GM23338 (cell line): Measurements from ENCODE around the gene ZNF800. TPM values are rescaled to one million over a fixed set of nuclear protein-coding genes. Genes with fewer than 3 reads are reported as not detected.
"Not testable (repeated sequence)": the region's sequence is repeated elsewhere in the genome, so short reads cannot be mapped to it uniquely, and the experiment has no call there.

ENCODE experiments used
- ATAC-seq: fragments of 200-7000 bp; cut with Tn5 transposase; 3 replicates; pipeline ENCODE4 v1.9.1; 2020
- DNase-seq: peaks from one replicate; pipeline ENCODE4 v3.0.0-alpha.2; 2015; ENCODE audit warnings: low spot score
- H2AFZ ChIP-seq: fragments of 200-600 bp; sonication (generic); 2 replicates; pipeline ENCODE4 v1.8.0; 2016; ENCODE audit warnings: antibody characterized with exemption, mild to moderate bottlenecking, moderate library complexity
- H3F3A ChIP-seq: fragments of 200-600 bp; sonication (generic); replicated peaks from 2 replicates; pipeline ENCODE4 v1.8.0; 2017; ENCODE audit warnings: antibody characterized with exemption, mixed run types, low read depth
- H3K27ac ChIP-seq: fragments of 200-600 bp; sonication (generic); 2 replicates; pipeline ENCODE4 v1.6.1; 2016; ENCODE audit warnings: low read depth
- H3K27me3 ChIP-seq: fragments of 200-600 bp; sonication (generic); 2 replicates; pipeline ENCODE4 v1.8.0; 2016; ENCODE audit warnings: mild to moderate bottlenecking, mixed run types, moderate library complexity; ENCODE audit not compliant: insufficient read depth
- H3K36me3 ChIP-seq: fragments of 200-600 bp; sonication (generic); 2 replicates; pipeline ENCODE4 v1.8.0; 2016; ENCODE audit warnings: mild to moderate bottlenecking; ENCODE audit not compliant: insufficient read depth
- H3K4me1 ChIP-seq: fragments of 200-600 bp; sonication (generic); 2 replicates; pipeline ENCODE4 v1.8.0; 2016; ENCODE audit warnings: mild to moderate bottlenecking, moderate library complexity; ENCODE audit not compliant: insufficient read depth
- H3K4me2 ChIP-seq: fragments of 200-600 bp; sonication (generic); 2 replicates; pipeline ENCODE4 v1.7.1; 2017; ENCODE audit warnings: mixed run types
- H3K4me3 ChIP-seq: fragments of 200-600 bp; sonication (generic); 2 replicates; pipeline ENCODE4 v1.6.1; 2016; ENCODE audit warnings: mixed run types
- H3K79me2 ChIP-seq: fragments of 200-600 bp; sonication (generic); replicated peaks from 2 replicates; pipeline ENCODE4 v1.8.0; 2017; ENCODE audit warnings: mild to moderate bottlenecking; ENCODE audit not compliant: insufficient read depth
- H3K9me2 ChIP-seq: fragments of 200-600 bp; sonication (generic); 2 replicates; pipeline ENCODE4 v1.8.0; 2017; ENCODE audit not compliant: insufficient read depth
- H4K20me1 ChIP-seq: fragments of 200-600 bp; sonication (generic); replicated peaks from 2 replicates; pipeline ENCODE4 v1.8.0; 2017; ENCODE audit warnings: mild to moderate bottlenecking; ENCODE audit not compliant: insufficient read depth
- H3K27ac Mint-ChIP-seq: 2 replicates; pipeline ENCODE4 v1.8.0; 2020; ENCODE audit warnings: inconsistent platforms, mild to moderate bottlenecking, moderate library complexity, mixed read lengths
- H3K27me3 Mint-ChIP-seq: 3 replicates; pipeline ENCODE4 v1.8.0; 2022; ENCODE audit warnings: low read depth, mild to moderate bottlenecking, moderate library complexity, mixed read lengths, inconsistent platforms; ENCODE audit not compliant: insufficient read depth, poor library complexity
- H3K36me3 Mint-ChIP-seq: 3 replicates; pipeline ENCODE4 v1.8.0; 2021; ENCODE audit warnings: low read depth, mild to moderate bottlenecking, inconsistent platforms, moderate library complexity, mixed read lengths
- H3K4me1 Mint-ChIP-seq: 3 replicates; pipeline ENCODE4 v1.8.0; 2020; ENCODE audit warnings: mild to moderate bottlenecking, inconsistent platforms, mixed read lengths
- H3K4me3 Mint-ChIP-seq: 3 replicates; pipeline ENCODE4 v1.8.0; 2021; ENCODE audit warnings: moderate library complexity, mild to moderate bottlenecking, inconsistent platforms, mixed read lengths
- H3K9me3 Mint-ChIP-seq: 3 replicates; pipeline ENCODE4 v1.8.0; 2020; ENCODE audit warnings: moderate library complexity, mild to moderate bottlenecking, inconsistent platforms, mixed read lengths
- polyA plus RNA-seq: library from polyadenylated mRNA; unstranded; fragments of >200 nt; fragmentation: Nextera tagmentation; extraction: Ambion mirVana; gene quantifications from 2 replicates; pipeline ENCODE4 v1.2.1, GENCODE V29; 2016
- total RNA-seq: library from RNA; depleted of rRNA; stranded (reverse); fragments of >200 nt; shearing (Covaris generic); gene quantifications from 2 replicates; pipeline ENCODE4 v1.2.3, GENCODE V29; 2014
- TF ChIP-seq, protein P1 (sequence below): IDR thresholded peaks from one replicate; pipeline ENCODE4 v1.6.1; 2018; ENCODE audit warnings: antibody characterized with exemption; ENCODE audit not compliant: unreplicated experiment
- TF ChIP-seq, protein P2 (sequence below): fragments of 250-450 bp; sonication (Bioruptor Pico); IDR thresholded peaks from 2 replicates; pipeline ENCODE4 v1.5.0; 2020; ENCODE audit warnings: mild to moderate bottlenecking, moderate library complexity

Gene ZNF800
- total and polyA plus RNA-seq, 2 experiments from 2014 or later = 5.4 to 8.3 TPM

DNA sequence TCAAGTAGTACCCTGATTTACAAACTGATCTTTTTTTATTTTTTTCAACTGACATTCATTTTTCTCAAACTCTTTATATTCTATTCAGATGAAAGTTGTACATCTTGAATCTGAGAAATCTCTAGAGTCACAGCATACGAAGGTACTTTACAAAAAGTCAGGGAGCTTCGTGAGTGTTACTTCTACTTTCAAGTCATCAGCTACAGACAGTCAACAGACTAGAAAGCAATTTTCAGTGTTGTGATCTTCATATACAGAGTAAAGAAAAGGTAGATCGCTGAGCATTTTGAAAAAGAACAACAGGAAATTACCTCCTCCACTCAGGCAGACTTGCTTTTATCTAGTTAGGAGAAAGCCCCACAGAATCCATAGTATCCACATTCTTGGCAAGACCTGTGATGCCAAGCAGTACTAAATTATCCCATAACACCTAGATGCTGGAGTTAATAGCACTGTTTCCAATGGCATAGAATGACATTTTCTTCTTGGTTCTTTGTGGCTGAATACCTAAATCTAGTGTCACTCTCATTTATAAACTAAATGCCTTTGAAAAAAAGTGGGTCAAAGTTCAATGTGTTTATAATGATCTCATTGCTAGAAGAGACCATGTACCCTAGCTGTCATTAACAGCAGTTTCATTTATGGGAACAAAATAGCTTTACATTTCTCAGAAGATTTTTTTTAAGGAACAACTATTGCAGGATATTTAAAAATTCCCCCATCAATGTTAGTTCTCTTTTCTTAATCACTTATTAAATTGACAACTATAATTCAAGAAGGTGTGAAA lies 12.0 kb upstream of the ZNF800 start (continued):
- TF ChIP-seq, protein P1, sequence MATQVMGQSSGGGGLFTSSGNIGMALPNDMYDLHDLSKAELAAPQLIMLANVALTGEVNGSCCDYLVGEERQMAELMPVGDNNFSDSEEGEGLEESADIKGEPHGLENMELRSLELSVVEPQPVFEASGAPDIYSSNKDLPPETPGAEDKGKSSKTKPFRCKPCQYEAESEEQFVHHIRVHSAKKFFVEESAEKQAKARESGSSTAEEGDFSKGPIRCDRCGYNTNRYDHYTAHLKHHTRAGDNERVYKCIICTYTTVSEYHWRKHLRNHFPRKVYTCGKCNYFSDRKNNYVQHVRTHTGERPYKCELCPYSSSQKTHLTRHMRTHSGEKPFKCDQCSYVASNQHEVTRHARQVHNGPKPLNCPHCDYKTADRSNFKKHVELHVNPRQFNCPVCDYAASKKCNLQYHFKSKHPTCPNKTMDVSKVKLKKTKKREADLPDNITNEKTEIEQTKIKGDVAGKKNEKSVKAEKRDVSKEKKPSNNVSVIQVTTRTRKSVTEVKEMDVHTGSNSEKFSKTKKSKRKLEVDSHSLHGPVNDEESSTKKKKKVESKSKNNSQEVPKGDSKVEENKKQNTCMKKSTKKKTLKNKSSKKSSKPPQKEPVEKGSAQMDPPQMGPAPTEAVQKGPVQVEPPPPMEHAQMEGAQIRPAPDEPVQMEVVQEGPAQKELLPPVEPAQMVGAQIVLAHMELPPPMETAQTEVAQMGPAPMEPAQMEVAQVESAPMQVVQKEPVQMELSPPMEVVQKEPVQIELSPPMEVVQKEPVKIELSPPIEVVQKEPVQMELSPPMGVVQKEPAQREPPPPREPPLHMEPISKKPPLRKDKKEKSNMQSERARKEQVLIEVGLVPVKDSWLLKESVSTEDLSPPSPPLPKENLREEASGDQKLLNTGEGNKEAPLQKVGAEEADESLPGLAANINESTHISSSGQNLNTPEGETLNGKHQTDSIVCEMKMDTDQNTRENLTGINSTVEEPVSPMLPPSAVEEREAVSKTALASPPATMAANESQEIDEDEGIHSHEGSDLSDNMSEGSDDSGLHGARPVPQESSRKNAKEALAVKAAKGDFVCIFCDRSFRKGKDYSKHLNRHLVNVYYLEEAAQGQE = no peak

DNA sequence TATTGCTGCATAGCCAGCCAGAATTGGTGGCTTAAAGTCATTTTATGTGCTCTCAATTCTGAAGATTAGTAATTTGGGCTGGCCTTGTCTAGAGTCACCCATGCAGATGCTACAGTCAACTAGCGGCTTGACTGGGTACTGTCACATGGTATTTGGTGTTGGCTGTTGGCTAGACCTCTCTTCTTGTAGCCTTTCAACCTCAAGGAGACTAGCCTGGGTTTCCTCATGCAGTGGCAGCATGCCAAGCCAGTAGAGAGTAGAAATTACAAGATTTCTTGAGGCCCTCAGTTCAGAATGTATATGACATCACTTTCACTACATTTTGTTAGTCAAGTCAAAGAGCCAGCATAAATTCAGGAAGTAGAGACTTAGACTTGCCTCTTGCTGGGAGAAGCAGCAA lies 3.7 kb upstream of the ZNF800 start:
- TF ChIP-seq, protein P2, sequence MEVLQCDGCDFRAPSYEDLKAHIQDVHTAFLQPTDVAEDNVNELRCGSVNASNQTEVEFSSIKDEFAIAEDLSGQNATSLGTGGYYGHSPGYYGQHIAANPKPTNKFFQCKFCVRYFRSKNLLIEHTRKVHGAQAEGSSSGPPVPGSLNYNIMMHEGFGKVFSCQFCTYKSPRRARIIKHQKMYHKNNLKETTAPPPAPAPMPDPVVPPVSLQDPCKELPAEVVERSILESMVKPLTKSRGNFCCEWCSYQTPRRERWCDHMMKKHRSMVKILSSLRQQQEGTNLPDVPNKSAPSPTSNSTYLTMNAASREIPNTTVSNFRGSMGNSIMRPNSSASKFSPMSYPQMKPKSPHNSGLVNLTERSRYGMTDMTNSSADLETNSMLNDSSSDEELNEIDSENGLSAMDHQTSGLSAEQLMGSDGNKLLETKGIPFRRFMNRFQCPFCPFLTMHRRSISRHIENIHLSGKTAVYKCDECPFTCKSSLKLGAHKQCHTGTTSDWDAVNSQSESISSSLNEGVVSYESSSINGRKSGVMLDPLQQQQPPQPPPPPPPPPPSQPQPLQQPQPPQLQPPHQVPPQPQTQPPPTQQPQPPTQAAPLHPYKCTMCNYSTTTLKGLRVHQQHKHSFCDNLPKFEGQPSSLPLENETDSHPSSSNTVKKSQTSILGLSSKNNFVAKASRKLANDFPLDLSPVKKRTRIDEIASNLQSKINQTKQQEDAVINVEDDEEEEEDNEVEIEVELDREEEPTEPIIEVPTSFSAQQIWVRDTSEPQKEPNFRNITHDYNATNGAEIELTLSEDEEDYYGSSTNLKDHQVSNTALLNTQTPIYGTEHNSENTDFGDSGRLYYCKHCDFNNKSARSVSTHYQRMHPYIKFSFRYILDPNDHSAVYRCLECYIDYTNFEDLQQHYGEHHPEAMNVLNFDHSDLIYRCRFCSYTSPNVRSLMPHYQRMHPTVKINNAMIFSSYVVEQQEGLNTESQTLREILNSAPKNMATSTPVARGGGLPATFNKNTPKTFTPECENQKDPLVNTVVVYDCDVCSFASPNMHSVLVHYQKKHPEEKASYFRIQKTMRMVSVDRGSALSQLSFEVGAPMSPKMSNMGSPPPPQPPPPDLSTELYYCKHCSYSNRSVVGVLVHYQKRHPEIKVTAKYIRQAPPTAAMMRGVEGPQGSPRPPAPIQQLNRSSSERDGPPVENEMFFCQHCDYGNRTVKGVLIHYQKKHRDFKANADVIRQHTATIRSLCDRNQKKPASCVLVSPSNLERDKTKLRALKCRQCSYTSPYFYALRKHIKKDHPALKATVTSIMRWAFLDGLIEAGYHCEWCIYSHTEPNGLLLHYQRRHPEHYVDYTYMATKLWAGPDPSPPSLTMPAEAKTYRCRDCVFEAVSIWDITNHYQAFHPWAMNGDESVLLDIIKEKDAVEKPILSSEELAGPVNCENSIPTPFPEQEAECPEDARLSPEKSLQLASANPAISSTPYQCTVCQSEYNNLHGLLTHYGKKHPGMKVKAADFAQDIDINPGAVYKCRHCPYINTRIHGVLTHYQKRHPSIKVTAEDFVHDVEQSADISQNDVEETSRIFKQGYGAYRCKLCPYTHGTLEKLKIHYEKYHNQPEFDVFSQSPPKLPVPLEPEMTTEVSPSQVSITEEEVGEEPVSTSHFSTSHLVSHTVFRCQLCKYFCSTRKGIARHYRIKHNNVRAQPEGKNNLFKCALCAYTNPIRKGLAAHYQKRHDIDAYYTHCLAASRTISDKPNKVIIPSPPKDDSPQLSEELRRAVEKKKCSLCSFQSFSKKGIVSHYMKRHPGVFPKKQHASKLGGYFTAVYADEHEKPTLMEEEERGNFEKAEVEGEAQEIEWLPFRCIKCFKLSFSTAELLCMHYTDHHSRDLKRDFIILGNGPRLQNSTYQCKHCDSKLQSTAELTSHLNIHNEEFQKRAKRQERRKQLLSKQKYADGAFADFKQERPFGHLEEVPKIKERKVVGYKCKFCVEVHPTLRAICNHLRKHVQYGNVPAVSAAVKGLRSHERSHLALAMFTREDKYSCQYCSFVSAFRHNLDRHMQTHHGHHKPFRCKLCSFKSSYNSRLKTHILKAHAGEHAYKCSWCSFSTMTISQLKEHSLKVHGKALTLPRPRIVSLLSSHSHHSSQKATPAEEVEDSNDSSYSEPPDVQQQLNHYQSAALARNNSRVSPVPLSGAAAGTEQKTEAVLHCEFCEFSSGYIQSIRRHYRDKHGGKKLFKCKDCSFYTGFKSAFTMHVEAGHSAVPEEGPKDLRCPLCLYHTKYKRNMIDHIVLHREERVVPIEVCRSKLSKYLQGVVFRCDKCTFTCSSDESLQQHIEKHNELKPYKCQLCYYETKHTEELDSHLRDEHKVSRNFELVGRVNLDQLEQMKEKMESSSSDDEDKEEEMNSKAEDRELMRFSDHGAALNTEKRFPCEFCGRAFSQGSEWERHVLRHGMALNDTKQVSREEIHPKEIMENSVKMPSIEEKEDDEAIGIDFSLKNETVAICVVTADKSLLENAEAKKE = no peak
- 0 out of 2 replicates have a peak, but pooled peaks cover 4% of the 10 kb centered on the region for H4K20me1 ChIP-seq
- H3K36me3 ChIP-seq = no peaks in the 10 kb centered on the region
- H3K27me3 ChIP-seq = peaks cover 40% of the 10 kb centered on the region
- Mint-ChIP-seq H3K4me1 (peaks cover 8% of the 10 kb centered on the region; the same call in 2 of the 3 replicates), H3K9me3 (no peaks in the 10 kb centered on the region), H3K27ac (no peak overlapping the region), H3K36me3 (peaks cover 4% of the 10 kb centered on the region; the same call in 1 of the 3 replicates), H3K4me3 (no peak overlapping the region), H3K27me3 (peaks cover 28% of the 10 kb centered on the region)
- no peak overlapping the region for H3K4me3 ChIP-seq
- no peaks in the 10 kb centered on the region for H3K9me2 ChIP-seq
- H3K4me2 ChIP-seq = no peak overlapping the region
- peak; percentile 30 for DNase-seq
- H2AFZ ChIP-seq = no peak overlapping the region
- ATAC-seq = no peak; the same call in 2 of the 3 replicates
- no peaks in the 10 kb centered on the region; the same call in 1 of the 2 replicates for H3K4me1 ChIP-seq
- no peaks in the 10 kb centered on the region for H3F3A ChIP-seq
- no peak overlapping the region for H3K27ac ChIP-seq
- H3K79me2 ChIP-seq = no peaks in the 10 kb centered on the region

DNA sequence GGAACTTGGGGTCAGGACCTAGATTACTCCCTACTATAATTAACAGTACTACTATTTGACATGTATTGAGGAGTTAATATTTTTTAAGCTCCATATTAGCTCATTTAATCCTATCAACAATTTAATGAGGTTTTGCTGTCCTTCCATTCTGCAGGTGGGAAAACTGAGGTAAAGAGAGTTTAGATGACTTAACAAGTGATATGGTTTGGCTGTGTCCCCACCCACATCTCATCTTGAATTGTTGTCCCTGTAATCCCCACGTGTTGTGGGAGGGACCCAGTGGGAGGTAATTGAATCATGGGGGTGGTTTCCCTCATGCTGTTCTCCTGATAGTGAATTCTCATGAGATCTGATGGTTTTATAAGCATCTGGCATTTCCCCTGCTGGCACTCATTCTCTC lies 2.6 kb upstream of the ZNF800 start:
- H3K4me3 Mint-ChIP-seq, H2AFZ ChIP-seq, H3K9me3 Mint-ChIP-seq, H3K27ac Mint-ChIP-seq, ATAC-seq, H3K4me3 ChIP-seq, H3K79me2 ChIP-seq, H3K36me3 ChIP-seq, H3K27ac ChIP-seq, H4K20me1 ChIP-seq, H3K36me3 Mint-ChIP-seq, H3K4me1 ChIP-seq, H3F3A ChIP-seq, H3K9me2 ChIP-seq, DNase-seq, H3K4me2 ChIP-seq: not testable (repeated sequence)
- H3K27me3 ChIP-seq = peaks cover 51% of the 10 kb centered on the region
- peaks cover 29% of the 10 kb centered on the region for H3K27me3 Mint-ChIP-seq
- H3K4me1 Mint-ChIP-seq = peaks cover 11% of the 10 kb centered on the region; the same call in 2 of the 3 replicates
